Common myeloid progenitor, CD34-positive (primary cell): ENCODE results near the gene COPS2.

Experiments
- CTCF ChIA-PET: fragments of 350-600 bp; sonication (Branson Sonifier 250); formaldehyde crosslinking; loops from one replicate; lab custom pipeline; 2021; ENCODE audit warnings: antibody characterized with exemption; lab: Charles Lee
- POLR2A ChIA-PET: fragments of 350-600 bp; sonication (Branson Sonifier 250); formaldehyde crosslinking; loops from one replicate; lab custom pipeline; 2021; ENCODE audit warnings: antibody characterized with exemption; lab: Charles Lee
- DNase-seq, 3 donors: peaks; one replicate each; pipeline versions ENCODE4 v3.0.0 to v3.0.0-alpha.2; 2013
- H3K27ac ChIP-seq, 2 experiments: 1 replicate in 1 of 2; 2 replicates in 1 of 2; pipeline ENCODE4 v1.7.0; 2013; ENCODE audit warnings: inconsistent platforms in 2 of 2, low read length in 2 of 2, mild to moderate bottlenecking in 2 of 2, low read depth in 1 of 2, moderate library complexity in 1 of 2; ENCODE audit not compliant: severe bottlenecking in 2 of 2, insufficient read depth in 1 of 2, poor library complexity in 1 of 2
- H3K27me3 ChIP-seq, 5 experiments: replicated peaks in 2 of 5; 1 replicate in 3 of 5; 2 replicates in 2 of 5; pipeline versions ENCODE4 v1.6.1 to v1.7.0; 2013; ENCODE audit warnings: low read length in 4 of 5, mild to moderate bottlenecking in 2 of 5, moderate library complexity in 2 of 5, inconsistent platforms in 1 of 5; ENCODE audit not compliant: insufficient read depth in 5 of 5, control insufficient read depth in 4 of 5
- H3K36me3 ChIP-seq, 4 experiments: 1 replicate in 2 of 4; 2 replicates in 2 of 4; pipeline versions ENCODE4 v1.6.1 to v1.7.0; 2013; ENCODE audit warnings: low read length in 3 of 4, control low read depth in 1 of 4, mild to moderate bottlenecking in 1 of 4; ENCODE audit not compliant: control insufficient read depth in 4 of 4, insufficient read depth in 4 of 4
- H3K4me1 ChIP-seq, 4 experiments: 1 replicate in 3 of 4; 2 replicates in 1 of 4; pipeline versions ENCODE4 v1.6.1 to v1.7.1; 2013; ENCODE audit warnings: low read length in 3 of 4, mild to moderate bottlenecking in 3 of 4, control low read depth in 1 of 4, inconsistent platforms in 1 of 4, moderate library complexity in 1 of 4; ENCODE audit not compliant: control insufficient read depth in 4 of 4, insufficient read depth in 4 of 4; ENCODE audit errors: control extremely low read depth in 1 of 4
- H3K4me3 ChIP-seq, 7 experiments: 1 replicate in 4 of 7; 2 replicates in 3 of 7; pipeline versions ENCODE4 v1.5.1 to v1.7.0; 2013; ENCODE audit warnings: mild to moderate bottlenecking in 7 of 7, low read length in 6 of 7, moderate library complexity in 6 of 7, inconsistent platforms in 2 of 7, low read depth in 2 of 7, control low read depth in 1 of 7; ENCODE audit not compliant: insufficient read depth in 4 of 7, control insufficient read depth in 1 of 7; ENCODE audit errors: extremely low read depth in 1 of 7
- H3K9me3 ChIP-seq, 5 experiments: 1 replicate in 4 of 5; 2 replicates in 1 of 5; pipeline versions ENCODE4 v1.6.1 to v1.7.1; 2013; ENCODE audit warnings: low read length in 4 of 5, mild to moderate bottlenecking in 2 of 5, inconsistent platforms in 1 of 5, low read depth in 1 of 5, moderate library complexity in 1 of 5; ENCODE audit not compliant: control insufficient read depth in 4 of 5, insufficient read depth in 2 of 5; ENCODE audit errors: control extremely low read depth in 1 of 5
- WGBS: methylation state at CpG from one replicate; pipeline ENCODE4 v1.1.5; 2013; ENCODE audit not compliant: insufficient coverage; 5-methylcytosine and 5-hydroxymethylcytosine counted together

COPS2 gene

GRCh38 chr15:49164865-49165264 lies 9.5 kb upstream of the COPS2 start:
- ChIA-PET POLR2A (no interaction called here), CTCF (no interaction called here)

GRCh38 chr15:49163678-49164077 lies 8.3 kb upstream of the COPS2 start:
- ChIA-PET POLR2A (no interaction called here), CTCF (no interaction called here)
- peaks cover 0 to 14% (median 6%) of the 10 kb centered on the region in 4 experiments for H3K36me3 ChIP-seq
- no peaks in the 10 kb centered on the region for H3K27me3 ChIP-seq
- H3K9me3 ChIP-seq: no peaks in the 10 kb centered on the region
- no CpG with 5 or more reads among the region's 1 CpG for WGBS
- H3K4me3 ChIP-seq: no peak overlapping the region
- H3K4me1 ChIP-seq: no peaks in the 10 kb centered on the region
- H3K27ac ChIP-seq: no peak overlapping the region
- no peak for DNase-seq

More at GRCh38 chr15:49164865-49165264, 9.5 kb upstream of the COPS2 start:
- no peaks in the 10 kb centered on the region for H3K27me3 ChIP-seq
- H3K27ac ChIP-seq: no peak overlapping the region
- H3K4me1 ChIP-seq: peaks cover 0 to 4% (median 4%) of the 10 kb centered on the region in 4 experiments
- no peak overlapping the region for H3K4me3 ChIP-seq
- H3K36me3 ChIP-seq: peaks cover 0 to 14% (median 6%) of the 10 kb centered on the region in 4 experiments
- no peaks in the 10 kb centered on the region for H3K9me3 ChIP-seq
- no peak for DNase-seq

- CTCF ChIA-PET: interaction anchor here (0.8 to 2.5 kb wide), 6 partner anchors 10 to 109 kb away, joined by 3 to 15 read pairs (median 4); partner anchors contain the start of gene GALK2
These were observed 632 bp upstream of the COPS2 start for GRCh38 chr15:49155834-49156627.

GRCh38 chr15:49154799-49155109 lies 645 bp downstream of the COPS2 start:
- H3K4me1 ChIP-seq: peaks cover 6 to 29% (median 22%) of the 10 kb centered on the region in 4 experiments
- CTCF ChIA-PET: interaction anchor here (1.7 to 2.5 kb wide), 3 partner anchors 9 to 17 kb away, joined by 6 to 15 read pairs (median 9); partner anchors contain the start of gene GALK2

More at GRCh38 chr15:49155834-49156627, 632 bp upstream of the COPS2 start:
- H3K36me3 ChIP-seq: no peaks in the 10 kb centered on the region
- H3K27me3 ChIP-seq: no peaks in the 10 kb centered on the region
- peak overlapping the region; percentile 83 to 99 (median 94) for H3K4me3 ChIP-seq
- POLR2A ChIA-PET: interaction anchor here (0.7 to 1.1 kb wide), 2 partner anchors 14 to 27 kb away, joined by 3 to 9 read pairs; partner anchors contain the start of gene GALK2
- peak overlapping the region; percentile 90 to 96 for H3K27ac ChIP-seq
- H3K9me3 ChIP-seq: no peaks in the 10 kb centered on the region
- peak in 2 of 3 donors; percentile 8 to 12 for DNase-seq
- H3K4me1 ChIP-seq: peaks cover 6 to 29% (median 22%) of the 10 kb centered on the region in 4 experiments
- WGBS: 0% methylated on average over 8 of the region's 26 CpGs

GRCh38 chr15:49154359-49154758 lies 1.0 kb downstream of the COPS2 start:
- Histone ChIP-seq H3K4me1 (peaks cover 6 to 29% (median 22%) of the 10 kb centered on the region in 4 experiments), H3K27ac (peak overlapping the region; percentile 90 to 96), H3K4me3 (peak overlapping the region in 6 of 7 experiments; percentile 84 to 99 (median 96)), H3K27me3 (no peaks in the 10 kb centered on the region), H3K9me3 (no peaks in the 10 kb centered on the region), H3K36me3 (no peaks in the 10 kb centered on the region)
- DNase-seq: no peak
- CTCF ChIA-PET: interaction anchor here (1.7 to 2.5 kb wide), 2 partner anchors 16 to 17 kb away, joined by 6 to 9 read pairs; partner anchors contain the start of gene GALK2
- WGBS: 38% methylated on average over 5 of the region's 8 CpGs
- POLR2A ChIA-PET: no interaction called here

More at GRCh38 chr15:49154799-49155109, 645 bp downstream of the COPS2 start:
- POLR2A ChIA-PET: no interaction called here
- no peaks in the 10 kb centered on the region for H3K36me3 ChIP-seq
- peak overlapping the region; percentile 83 to 99 (median 94) for H3K4me3 ChIP-seq
- H3K9me3 ChIP-seq: no peaks in the 10 kb centered on the region
- H3K27ac ChIP-seq: peak overlapping the region; percentile 90 to 96
- no peak for DNase-seq
- no peaks in the 10 kb centered on the region for H3K27me3 ChIP-seq
- 2% methylated on average over 7 of the region's 7 CpGs for WGBS

GRCh38 chr15:49152552-49153312 lies 2.7 kb downstream of the COPS2 start:
- ChIA-PET POLR2A (no interaction called here), CTCF (interaction anchor here (1.3 kb wide), 1 partner anchor 10 kb away, joined by 3 read pairs; no protein-coding TSS in a partner anchor)
- Histone ChIP-seq H3K27me3 (no peaks in the 10 kb centered on the region), H3K9me3 (no peaks in the 10 kb centered on the region), H3K27ac (no peak overlapping the region), H3K36me3 (no peaks in the 10 kb centered on the region), H3K4me3 (no peak overlapping the region), H3K4me1 (peaks cover 6 to 29% (median 23%) of the 10 kb centered on the region in 4 experiments)
- 100% methylated on average over 1 of the region's 9 CpGs for WGBS
- DNase-seq: no peak
